Measurements from ENCODE around the gene GBE1. TPM values are rescaled to one million over a fixed set of nuclear protein-coding genes. Genes with fewer than 3 reads are reported as not detected.

The GBE1 gene
- total and polyA plus RNA-seq, 9 of the 15 experiments (the other 6 are each of a cell fraction or from before 2014, with no cell fraction given) = 7.9 to 25.6 (median 13.1) TPM

GRCh38 chr3:81760924-81761903 is at the start of gene GBE1 (continued):
- no peak for TF ChIP-seq ETV6 (IDR thresholded peaks at IDR 0.05; ENCODE audit: borderline replicate concordance in 1 of 2, low read depth in 2 of 2, low read length in 1 of 2)
- no peak for TF ChIP-seq ETV6 (CRISPR knock-in tag; IDR thresholded peaks at IDR 0.05; ENCODE audit: borderline replicate concordance)
- no peak for TF ChIP-seq E2F8 (IDR thresholded peaks at IDR 0.05; ENCODE audit: low read depth, partially characterized antibody)
- TF ChIP-seq HES1 (IDR thresholded peaks at IDR 0.05; ENCODE audit: low read depth) = peak; percentile 66; the same call in 1 of the 2 replicates
- TF ChIP-seq JUND (IDR thresholded peaks at IDR 0.05; ENCODE audit: borderline replicate concordance, low read depth, low read length) = peak; percentile 90
- TF ChIP-seq JUND (tag; IDR thresholded peaks at IDR 0.05; ENCODE audit: borderline replicate concordance, low read depth, low read length) = peak; percentile 65; the same call in 2 of the 3 replicates
- TF ChIP-seq, protein P1, sequence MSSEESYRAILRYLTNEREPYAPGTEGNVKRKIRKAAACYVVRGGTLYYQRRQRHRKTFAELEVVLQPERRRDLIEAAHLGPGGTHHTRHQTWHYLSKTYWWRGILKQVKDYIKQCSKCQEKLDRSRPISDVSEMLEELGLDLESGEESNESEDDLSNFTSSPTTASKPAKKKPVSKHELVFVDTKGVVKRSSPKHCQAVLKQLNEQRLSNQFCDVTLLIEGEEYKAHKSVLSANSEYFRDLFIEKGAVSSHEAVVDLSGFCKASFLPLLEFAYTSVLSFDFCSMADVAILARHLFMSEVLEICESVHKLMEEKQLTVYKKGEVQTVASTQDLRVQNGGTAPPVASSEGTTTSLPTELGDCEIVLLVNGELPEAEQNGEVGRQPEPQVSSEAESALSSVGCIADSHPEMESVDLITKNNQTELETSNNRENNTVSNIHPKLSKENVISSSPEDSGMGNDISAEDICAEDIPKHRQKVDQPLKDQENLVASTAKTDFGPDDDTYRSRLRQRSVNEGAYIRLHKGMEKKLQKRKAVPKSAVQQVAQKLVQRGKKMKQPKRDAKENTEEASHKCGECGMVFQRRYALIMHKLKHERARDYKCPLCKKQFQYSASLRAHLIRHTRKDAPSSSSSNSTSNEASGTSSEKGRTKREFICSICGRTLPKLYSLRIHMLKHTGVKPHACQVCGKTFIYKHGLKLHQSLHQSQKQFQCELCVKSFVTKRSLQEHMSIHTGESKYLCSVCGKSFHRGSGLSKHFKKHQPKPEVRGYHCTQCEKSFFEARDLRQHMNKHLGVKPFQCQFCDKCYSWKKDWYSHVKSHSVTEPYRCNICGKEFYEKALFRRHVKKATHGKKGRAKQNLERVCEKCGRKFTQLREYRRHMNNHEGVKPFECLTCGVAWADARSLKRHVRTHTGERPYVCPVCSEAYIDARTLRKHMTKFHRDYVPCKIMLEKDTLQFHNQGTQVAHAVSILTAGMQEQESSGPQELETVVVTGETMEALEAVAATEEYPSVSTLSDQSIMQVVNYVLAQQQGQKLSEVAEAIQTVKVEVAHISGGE (CRISPR knock-in tag; IDR thresholded peaks at IDR 0.05) = peak in 1 of 3 experiments; percentile 67; a peak in 1 of 6 replicates
- TF ChIP-seq, protein P2, sequence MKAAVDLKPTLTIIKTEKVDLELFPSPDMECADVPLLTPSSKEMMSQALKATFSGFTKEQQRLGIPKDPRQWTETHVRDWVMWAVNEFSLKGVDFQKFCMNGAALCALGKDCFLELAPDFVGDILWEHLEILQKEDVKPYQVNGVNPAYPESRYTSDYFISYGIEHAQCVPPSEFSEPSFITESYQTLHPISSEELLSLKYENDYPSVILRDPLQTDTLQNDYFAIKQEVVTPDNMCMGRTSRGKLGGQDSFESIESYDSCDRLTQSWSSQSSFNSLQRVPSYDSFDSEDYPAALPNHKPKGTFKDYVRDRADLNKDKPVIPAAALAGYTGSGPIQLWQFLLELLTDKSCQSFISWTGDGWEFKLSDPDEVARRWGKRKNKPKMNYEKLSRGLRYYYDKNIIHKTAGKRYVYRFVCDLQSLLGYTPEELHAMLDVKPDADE (conservative IDR thresholded peaks at IDR 0.05; ENCODE audit: control insufficient read depth, low read depth, low read length) = no peak
- TF ChIP-seq ZNF778 (CRISPR knock-in tag; IDR thresholded peaks at IDR 0.05) = no peak
